Right renal cortex interstitium (tissue), 3 donors: ENCODE results near the gene ALDH3A1. TPM values are rescaled to one million over a fixed set of nuclear protein-coding genes. Genes with fewer than 3 reads are reported as not detected.
"Not testable (repeated sequence)": the region's sequence is repeated elsewhere in the genome, so short reads cannot be mapped to it uniquely, and the experiment has no call there.

Experiments
- DNase-seq, 3 donors: peaks; one replicate each; pipeline ENCODE4 v3.0.0-alpha.2; 2013; ENCODE audit warnings: low read depth in 3 of 3, low spot score in 2 of 3
- polyA plus RNA-seq, 3 donors: library from polyadenylated mRNA; unstranded; fragments of 120-200 nt; gene quantifications; one replicate each; pipeline ENCODE4 v1.2.1, GENCODE V29; 2013; ENCODE audit not compliant: insufficient read length in 3 of 3

ALDH3A1 gene
- polyA plus RNA-seq = 1 to 10 TPM in 1 of 3 donors, under 1 TPM in 2; 0.75 to 1.2 (median 0.82) TPM

GRCh38 chr17:19747829-19748806 is at the start of gene ALDH3A1:
Gene ALDH3A1, minus strand, starts transcription at chr17:19748298. Its CDS starts 3,169 bp downstream, at chr17:19745129.
- no peak for DNase-seq

GRCh38 chr17:19796457-19796856 is 48.4 kb upstream of the ALDH3A1 start:
- no peak for DNase-seq

- DNase-seq = no peak
Measured at GRCh38 chr17:19791918-19792550, 43.9 kb upstream of the ALDH3A1 start.

GRCh38 chr17:19787733-19788357 is 39.7 kb upstream of the ALDH3A1 start:
- no peak for DNase-seq

GRCh38 chr17:19785854-19786253 is 37.8 kb upstream of the ALDH3A1 start:
- no peak for DNase-seq

- no peak for DNase-seq
Measured at GRCh38 chr17:19781488-19782458, 33.7 kb upstream of the ALDH3A1 start.

GRCh38 chr17:19780846-19781245 is 32.7 kb upstream of the ALDH3A1 start:
- no peak for DNase-seq

- no peak for DNase-seq
Measured at GRCh38 chr17:19773534-19773933, 25.4 kb upstream of the ALDH3A1 start.

GRCh38 chr17:19771971-19772630 is 24.0 kb upstream of the ALDH3A1 start:
- DNase-seq = no peak

- no peak for DNase-seq
Measured at GRCh38 chr17:19770985-19771735, 23.1 kb upstream of the ALDH3A1 start.

- DNase-seq = no peak
Measured at GRCh38 chr17:19769946-19770652, 22.0 kb upstream of the ALDH3A1 start.

GRCh38 chr17:19768046-19768782 is 20.1 kb upstream of the ALDH3A1 start:
- no peak for DNase-seq

- peak in 1 of 3 donors; percentile 46 for DNase-seq
Measured at GRCh38 chr17:19766421-19767270, 18.5 kb upstream of the ALDH3A1 start.

GRCh38 chr17:19766016-19766415 is 17.9 kb upstream of the ALDH3A1 start:
- DNase-seq = no peak

GRCh38 chr17:19763991-19764390 is 15.9 kb upstream of the ALDH3A1 start:
- not testable (repeated sequence) for DNase-seq

- DNase-seq = no peak
Measured at GRCh38 chr17:19763416-19763815, 15.3 kb upstream of the ALDH3A1 start.
